Testis (tissue), 3 donors: Measurements from ENCODE around the gene CCNL2. TPM values are rescaled to one million over a fixed set of nuclear protein-coding genes. Genes with fewer than 3 reads are reported as not detected.

Experiments
- DNase-seq: peaks from one replicate; pipeline ENCODE4 v3.0.0-alpha.2; 2019
- H3K27ac ChIP-seq, 2 donors: fragments of 200-600 bp; sonication (generic); one replicate each; pipeline ENCODE4 v1.5.1; 2019
- H3K27me3 ChIP-seq: fragments of 200-600 bp; sonication (generic); one replicate; pipeline ENCODE4 v1.5.1; 2019
- H3K36me3 ChIP-seq: fragments of 200-600 bp; sonication (generic); one replicate; pipeline ENCODE4 v1.5.1; 2017; ENCODE audit warnings: low read depth; ENCODE audit errors: missing control alignments
- H3K4me1 ChIP-seq: fragments of 200-600 bp; sonication (generic); one replicate; pipeline ENCODE4 v1.5.1; 2019
- H3K4me3 ChIP-seq, 2 donors: fragments of 200-600 bp; sonication (generic); one replicate each; pipeline ENCODE4 v1.5.1; 2017 to 2019
- H3K9me3 ChIP-seq: fragments of 200-600 bp; sonication (generic); one replicate; pipeline ENCODE4 v1.5.1; 2017
- CTCF ChIP-seq, 3 experiments: fragments of 450-650 bp in 2 of 3; fragments of 200-600 bp in 1 of 3; sonication (generic) in 1 of 3; IDR thresholded peaks; one replicate each; pipeline ENCODE4 v1.5.1; 2016 to 2019; ENCODE audit warnings: antibody characterized with exemption in 3 of 3, mild to moderate bottlenecking in 2 of 3, moderate library complexity in 1 of 3
- POLR2A ChIP-seq: fragments of 450-650 bp; IDR thresholded peaks from one replicate; pipeline ENCODE4 v1.6.1; 2017; ENCODE audit warnings: antibody characterized with exemption, mild to moderate bottlenecking, moderate library complexity
- WGBS, 2 donors: methylation state at CpG; one replicate each; pipeline ENCODE4 v1.1.5; 2018; 5-methylcytosine and 5-hydroxymethylcytosine counted together
- intact Hi-C: fragments of 100-400 bp; cut with DNase I; formaldehyde crosslinking; loops from one replicate; pipeline ENCODE4 v1.15.1; 2023; ENCODE audit warnings: low total_unique reads
- polyA plus RNA-seq: library from polyadenylated mRNA; stranded (reverse); fragments of 350-450 nt; fragmentation: Illumina TruSeq; extraction: RNeasy Lipid Tissue Mini Kit (QIAGEN cat#74804); gene quantifications from one replicate; pipeline ENCODE4 v1.2.3, GENCODE V29; 2014; ENCODE audit warnings: low read depth, low replicate concordance; ENCODE audit not compliant: insufficient read depth
- total RNA-seq, 2 donors: library from RNA; depleted of rRNA; stranded (reverse); fragments of >200 nt; gene quantifications; one replicate each; pipeline ENCODE4 v1.2.3, GENCODE V29; 2016

The CCNL2 gene
- total and polyA plus RNA-seq, 3 donors from 2014 or later, result 90.9 to 209 (median 204) TPM

- intact Hi-C loops, result no loop called here
- Histone ChIP-seq H3K4me3 (no peak overlapping the region), H3K27ac (no peak overlapping the region), H3K36me3 (no peaks in the 10 kb centered on the region), H3K4me1 (peaks cover 33% of the 10 kb centered on the region), H3K27me3 (no peaks in the 10 kb centered on the region), H3K9me3 (no peaks in the 10 kb centered on the region)
- no peak for DNase-seq
- no peak for TF ChIP-seq POLR2A
- no peak for TF ChIP-seq CTCF (IDR thresholded peaks at IDR 0.05)
- 76% methylated on average over 15 of the region's 15 CpGs; no CpG with 5 or more reads in 1 of the 2 donors for WGBS, 2 donors
Observed at GRCh38 chr1:1344655-1345361, 54.3 kb downstream of the CCNL2 start.

GRCh38 chr1:1343811-1344421 is 55.2 kb downstream of the CCNL2 start:
- 89 to 100% methylated on average over 1 to 24 of the region's 24 CpGs for WGBS, 2 donors
- intact Hi-C loops, result no loop called here
- Histone ChIP-seq H3K36me3 (no peaks in the 10 kb centered on the region), H3K9me3 (no peaks in the 10 kb centered on the region), H3K27me3 (no peaks in the 10 kb centered on the region), H3K4me1 (peaks cover 33% of the 10 kb centered on the region), H3K4me3 (no peak overlapping the region), H3K27ac (no peak overlapping the region)
- TF ChIP-seq POLR2A (no peak), CTCF (IDR thresholded peaks at IDR 0.05) (no peak)
- no peak for DNase-seq

- DNase-seq, result no peak
- WGBS, 2 donors, result 85 to 89% methylated on average over 6 to 18 of the region's 18 CpGs
- Histone ChIP-seq H3K9me3 (no peaks in the 10 kb centered on the region), H3K4me3 (no peak overlapping the region), H3K36me3 (no peaks in the 10 kb centered on the region), H3K27me3 (no peaks in the 10 kb centered on the region), H3K4me1 (peaks cover 29% of the 10 kb centered on the region), H3K27ac (no peak overlapping the region)
- TF ChIP-seq CTCF (IDR thresholded peaks at IDR 0.05) (no peak), POLR2A (no peak)
- intact Hi-C loops, result no loop called here
Observed at GRCh38 chr1:1342584-1343115, 56.5 kb downstream of the CCNL2 start.

- no peak overlapping the region for H3K4me3 ChIP-seq
- 95 to 100% methylated on average over 5 to 22 of the region's 28 CpGs for WGBS, 2 donors
- H3K4me1 ChIP-seq, result peaks cover 23% of the 10 kb centered on the region
- intact Hi-C loops, result no loop called here
- no peak overlapping the region for H3K27ac ChIP-seq
- no peaks in the 10 kb centered on the region for H3K27me3 ChIP-seq
- DNase-seq, result no peak
- TF ChIP-seq CTCF (IDR thresholded peaks at IDR 0.05) (no peak), POLR2A (no peak)
- H3K36me3 ChIP-seq, result no peaks in the 10 kb centered on the region
- no peaks in the 10 kb centered on the region for H3K9me3 ChIP-seq
Observed at GRCh38 chr1:1342061-1342562, 57.0 kb downstream of the CCNL2 start.
